Trophoblast cell (in vitro differentiated cells and primary cell): Measurements from ENCODE around the gene FBLN5.

Source experiments
- DNase-seq, 2 donors: peaks; one replicate each; pipeline ENCODE4 v3.0.0-alpha.2; 2016
- H2AFZ ChIP-seq: 2 replicates; pipeline ENCODE4 v1.6.1; 2013; ENCODE audit warnings: low read length, moderate library complexity, mild to moderate bottlenecking; ENCODE audit not compliant: insufficient read depth, poor library complexity
- H2AK5ac ChIP-seq: 2 replicates; pipeline ENCODE4 v1.6.1; 2013; ENCODE audit warnings: mild to moderate bottlenecking, low read length
- H2BK120ac ChIP-seq: 2 replicates; pipeline ENCODE4 v1.6.1; 2013; ENCODE audit warnings: low read length, mild to moderate bottlenecking, moderate library complexity; ENCODE audit not compliant: insufficient read depth, poor library complexity
- H2BK12ac ChIP-seq: 2 replicates; pipeline ENCODE4 v1.6.1; 2013; ENCODE audit warnings: mild to moderate bottlenecking, low read length, moderate library complexity
- H2BK5ac ChIP-seq: 2 replicates; pipeline ENCODE4 v1.6.1; 2013; ENCODE audit warnings: low read length, low read depth, moderate library complexity, mild to moderate bottlenecking; ENCODE audit not compliant: poor library complexity
- H3K14ac ChIP-seq: 2 replicates; pipeline ENCODE4 v1.6.1; 2013; ENCODE audit warnings: mild to moderate bottlenecking, low read length
- H3K18ac ChIP-seq: 2 replicates; pipeline ENCODE4 v1.6.1; 2013; ENCODE audit warnings: mild to moderate bottlenecking, low read length
- H3K23ac ChIP-seq: 2 replicates; pipeline ENCODE4 v1.6.1; 2013; ENCODE audit warnings: low read length
- H3K27ac ChIP-seq: 2 replicates; pipeline ENCODE4 v1.5.1; 2013; ENCODE audit warnings: low read depth, mild to moderate bottlenecking, inconsistent platforms, low read length, moderate library complexity
- H3K27me3 ChIP-seq: 2 replicates; pipeline ENCODE4 v1.6.1; 2013; ENCODE audit warnings: inconsistent platforms, mild to moderate bottlenecking, low read length, moderate library complexity; ENCODE audit not compliant: insufficient read depth
- H3K36me3 ChIP-seq, 2 experiments: 1 replicate in 1 of 2; 2 replicates in 1 of 2; pipeline ENCODE4 v1.6.1; 2013; ENCODE audit warnings: low read length in 2 of 2, mild to moderate bottlenecking in 2 of 2, moderate library complexity in 1 of 2; ENCODE audit not compliant: insufficient read depth in 2 of 2, control insufficient read depth in 1 of 2
- H3K4ac ChIP-seq: 2 replicates; pipeline ENCODE4 v1.6.1; 2013; ENCODE audit warnings: low read depth, mild to moderate bottlenecking, low read length, moderate library complexity
- H3K4me1 ChIP-seq, 2 experiments: 1 replicate in 1 of 2; 2 replicates in 1 of 2; pipeline ENCODE4 v1.6.1; 2013; ENCODE audit warnings: low read length in 2 of 2, mild to moderate bottlenecking in 2 of 2, moderate library complexity in 1 of 2; ENCODE audit not compliant: insufficient read depth in 2 of 2, control insufficient read depth in 1 of 2
- H3K4me2 ChIP-seq: 2 replicates; pipeline ENCODE4 v1.6.1; 2013; ENCODE audit warnings: inconsistent platforms, mild to moderate bottlenecking, low read length, moderate library complexity
- H3K4me3 ChIP-seq: 2 replicates; pipeline ENCODE4 v1.5.1; 2013; ENCODE audit warnings: mild to moderate bottlenecking, low read depth, low read length, inconsistent platforms
- H3K79me1 ChIP-seq: one replicate; pipeline ENCODE4 v1.6.1; 2013; ENCODE audit warnings: low read length
- H3K79me2 ChIP-seq: 2 replicates; pipeline ENCODE4 v1.6.1; 2013; ENCODE audit warnings: low read length, mild to moderate bottlenecking; ENCODE audit not compliant: control insufficient read depth, insufficient read depth, poor library complexity
- H3K9ac ChIP-seq: 2 replicates; pipeline ENCODE4 v1.6.1; 2013; ENCODE audit warnings: mild to moderate bottlenecking, low read length
- H3K9me3 ChIP-seq: 2 replicates; pipeline ENCODE4 v1.6.1; 2013; ENCODE audit warnings: low read depth, mild to moderate bottlenecking, control low read depth, inconsistent platforms, low read length; ENCODE audit not compliant: insufficient read depth
- H4K12ac ChIP-seq: 2 replicates; pipeline ENCODE4 v1.6.1; 2013; ENCODE audit warnings: low read depth, mild to moderate bottlenecking, low read length, moderate library complexity
- H4K8ac ChIP-seq: 2 replicates; pipeline ENCODE4 v1.6.1; 2013; ENCODE audit warnings: low read depth, mild to moderate bottlenecking, low read length, moderate library complexity
- H4K91ac ChIP-seq: one replicate; pipeline ENCODE4 v1.6.1; 2013; ENCODE audit warnings: low read depth, mild to moderate bottlenecking, low read length, moderate library complexity
- WGBS: extraction: QIAGEN DNeasy Blood & Tissue Kit; methylation state at CpG from one replicate; pipeline ENCODE4 v1.1.7; 2013; ENCODE audit warnings: missing lambda C conversion rate; ENCODE audit not compliant: insufficient read length, insufficient coverage; ENCODE audit errors: extremely low coverage; 5-methylcytosine and 5-hydroxymethylcytosine counted together

The FBLN5 gene

GRCh38 chr14:91835197-91835919 lies 112.1 kb downstream of the FBLN5 start:
- peak overlapping the region; percentile 64 for H3K4ac ChIP-seq
- no peak overlapping the region for H2BK5ac ChIP-seq
- H3K4me3 ChIP-seq: peak overlapping the region; percentile 79
- peak overlapping the region; percentile 98 for H3K4me2 ChIP-seq
- H3K18ac ChIP-seq: peak overlapping the region; percentile 89
- no peak overlapping the region for H3K23ac ChIP-seq
- peaks cover 0 to 4% of the 10 kb centered on the region in 2 experiments for H3K4me1 ChIP-seq
- peak overlapping the region; percentile 81 for H4K8ac ChIP-seq
- no peak overlapping the region for H3K27ac ChIP-seq
- H3K36me3 ChIP-seq: no peaks in the 10 kb centered on the region
- H2BK120ac ChIP-seq: peak overlapping the region; percentile 14
- H4K12ac ChIP-seq: peak overlapping the region; percentile 19
- H3K79me2 ChIP-seq: peaks cover 6% of the 10 kb centered on the region
- H3K14ac ChIP-seq: peak overlapping the region; percentile 89
- no peaks in the 10 kb centered on the region for H3K27me3 ChIP-seq
- WGBS: no CpG with 5 or more reads among the region's 19 CpGs
- H4K91ac ChIP-seq: no peak overlapping the region
- peak in 1 of 2 donors; percentile 23 for DNase-seq
- H3K9ac ChIP-seq: peak overlapping the region; percentile 71
- H3K9me3 ChIP-seq: no peaks in the 10 kb centered on the region
- H2BK12ac ChIP-seq: no peak overlapping the region
- peaks cover 8% of the 10 kb centered on the region for H3K79me1 ChIP-seq
- H2AK5ac ChIP-seq: no peak overlapping the region
- peak overlapping the region; percentile 57 for H2AFZ ChIP-seq

- Histone ChIP-seq H4K12ac (no peak overlapping the region), H3K4me1 (peaks cover 0 to 4% of the 10 kb centered on the region in 2 experiments), H3K9me3 (no peaks in the 10 kb centered on the region), H3K14ac (no peak overlapping the region), H3K9ac (no peak overlapping the region), H2BK5ac (no peak overlapping the region), H2AFZ (no peak overlapping the region), H3K27ac (no peak overlapping the region), H3K23ac (peak overlapping the region; percentile 38), H3K4me2 (no peak overlapping the region), H2BK12ac (no peak overlapping the region), H4K91ac (no peak overlapping the region), H3K18ac (no peak overlapping the region), H3K79me2 (peaks cover 6% of the 10 kb centered on the region), H3K79me1 (peaks cover 8% of the 10 kb centered on the region), H4K8ac (no peak overlapping the region), H3K27me3 (no peaks in the 10 kb centered on the region), H2AK5ac (no peak overlapping the region), H3K4me3 (no peak overlapping the region), H2BK120ac (no peak overlapping the region), H3K36me3 (no peaks in the 10 kb centered on the region), H3K4ac (no peak overlapping the region)
- DNase-seq: no peak
- no CpG with 5 or more reads among the region's 2 CpGs for WGBS
These were observed 112.9 kb downstream of the FBLN5 start for GRCh38 chr14:91834571-91834970.

GRCh38 chr14:91831337-91831736 lies 116.2 kb downstream of the FBLN5 start:
- Histone ChIP-seq H3K27me3 (no peaks in the 10 kb centered on the region), H3K79me2 (peaks cover 6% of the 10 kb centered on the region), H3K4me2 (no peak overlapping the region), H3K36me3 (no peaks in the 10 kb centered on the region), H2BK12ac (no peak overlapping the region), H4K12ac (no peak overlapping the region), H2BK5ac (no peak overlapping the region), H2AFZ (no peak overlapping the region), H3K18ac (no peak overlapping the region), H3K27ac (no peak overlapping the region), H3K23ac (no peak overlapping the region), H3K79me1 (peaks cover 7% of the 10 kb centered on the region), H3K4me1 (no peaks in the 10 kb centered on the region), H4K91ac (no peak overlapping the region), H3K9ac (no peak overlapping the region), H2AK5ac (no peak overlapping the region), H4K8ac (no peak overlapping the region), H3K14ac (no peak overlapping the region), H3K4me3 (no peak overlapping the region), H3K4ac (no peak overlapping the region), H2BK120ac (no peak overlapping the region), H3K9me3 (no peaks in the 10 kb centered on the region)
- DNase-seq: no peak
- WGBS: no CpG with 5 or more reads among the region's 1 CpG

- H3K79me2 ChIP-seq: peaks cover under 1% of the 10 kb centered on the region
- H3K18ac ChIP-seq: no peak overlapping the region
- no peak overlapping the region for H3K14ac ChIP-seq
- no peaks in the 10 kb centered on the region for H3K27me3 ChIP-seq
- no peak overlapping the region for H3K4ac ChIP-seq
- H2BK5ac ChIP-seq: no peak overlapping the region
- H2AFZ ChIP-seq: no peak overlapping the region
- peaks cover 1% of the 10 kb centered on the region for H3K79me1 ChIP-seq
- H4K12ac ChIP-seq: no peak overlapping the region
- H4K91ac ChIP-seq: no peak overlapping the region
- no peak overlapping the region for H3K9ac ChIP-seq
- H3K4me3 ChIP-seq: no peak overlapping the region
- no peak overlapping the region for H3K27ac ChIP-seq
- no peaks in the 10 kb centered on the region for H3K36me3 ChIP-seq
- no peak overlapping the region for H4K8ac ChIP-seq
- no peak overlapping the region for H2BK12ac ChIP-seq
- WGBS: no CpG with 5 or more reads among the region's 3 CpGs
- H3K4me1 ChIP-seq: no peaks in the 10 kb centered on the region
- no peak overlapping the region for H2BK120ac ChIP-seq
- H3K4me2 ChIP-seq: no peak overlapping the region
- no peaks in the 10 kb centered on the region for H3K9me3 ChIP-seq
- no peak overlapping the region for H3K23ac ChIP-seq
- DNase-seq: no peak
- no peak overlapping the region for H2AK5ac ChIP-seq
These were observed 116.7 kb downstream of the FBLN5 start for GRCh38 chr14:91830777-91831176.
